Sigmoid colon (tissue), 7 donors: ENCODE measurements around the gene WNT9A. TPM values are rescaled to one million over a fixed set of nuclear protein-coding genes. Genes with fewer than 3 reads are reported as not detected.

ENCODE experiments used
- DNase-seq: peaks from one replicate; pipeline ENCODE4 v3.0.0-alpha.2; 2019
- H3K27ac ChIP-seq, 4 donors: fragments of 200-600 bp; sonication (generic); one replicate each; pipeline ENCODE4 v1.5.1; 2016 to 2019; ENCODE audit warnings: mild to moderate bottlenecking in 1 of 4
- H3K27me3 ChIP-seq, 3 donors: fragments of 200-600 bp; sonication (generic); one replicate each; pipeline ENCODE4 v1.5.1; 2019; ENCODE audit warnings: mild to moderate bottlenecking in 1 of 3
- H3K36me3 ChIP-seq, 4 donors: fragments of 200-600 bp; sonication (generic); one replicate each; pipeline ENCODE4 v1.5.1; 2016 to 2019
- H3K4me1 ChIP-seq, 4 donors: fragments of 200-600 bp; sonication (generic); one replicate each; pipeline ENCODE4 v1.5.1; 2017 to 2019
- H3K4me3 ChIP-seq, 4 donors: fragments of 200-600 bp; sonication (generic); one replicate each; pipeline ENCODE4 v1.5.1; 2017 to 2019; ENCODE audit warnings: mild to moderate bottlenecking in 2 of 4, moderate library complexity in 1 of 4
- H3K9me3 ChIP-seq, 4 donors: fragments of 200-600 bp in 3 of 4; sonication (generic) in 3 of 4; one replicate each; pipeline versions ENCODE4 v1.5.1 to v1.6.1; 2013 to 2019
- CTCF ChIP-seq, 4 experiments: fragments of 450-650 bp in 3 of 4; fragments of 200-600 bp in 1 of 4; IDR thresholded peaks; one replicate each; pipeline ENCODE4 v1.5.1; 2016 to 2019; ENCODE audit warnings: antibody characterized with exemption in 4 of 4, mild to moderate bottlenecking in 3 of 4, moderate library complexity in 2 of 4
- EP300 ChIP-seq, 4 donors: sonication (generic); formaldehyde crosslinking; IDR thresholded peaks; one replicate each; pipeline ENCODE4 v1.6.1; 2017; ENCODE audit warnings: antibody characterized with exemption in 4 of 4
- POLR2A ChIP-seq, 2 donors: fragments of 450-650 bp; IDR thresholded peaks; one replicate each; pipeline ENCODE4 v1.6.1; 2016; ENCODE audit warnings: antibody characterized with exemption in 2 of 2, mild to moderate bottlenecking in 2 of 2, moderate library complexity in 2 of 2
- POLR2AphosphoS5 ChIP-seq, 4 donors: sonication (generic); formaldehyde crosslinking; IDR thresholded peaks; one replicate each; pipeline ENCODE4 v1.6.1; 2017; ENCODE audit warnings: antibody characterized with exemption in 4 of 4
- WGBS, 2 donors: extraction: QIAGEN DNeasy Blood & Tissue Kit; methylation state at CpG; one replicate each; pipeline ENCODE4 v1.1.7; 2013; 5-methylcytosine and 5-hydroxymethylcytosine counted together
- intact Hi-C: fragments of 100-400 bp; cut with DNase I; formaldehyde crosslinking; loops from one replicate; pipeline ENCODE4 v1.15.1; 2023
- polyA plus RNA-seq, 3 donors: library from polyadenylated mRNA; stranded (reverse); fragments of 200-250 nt; gene quantifications; one replicate each; pipeline ENCODE4 v1.2.3, GENCODE V29; 2013
- total RNA-seq, 4 donors: library from RNA; depleted of rRNA; stranded (reverse); fragments of >200 nt; gene quantifications; one replicate each; pipeline ENCODE4 v1.1.0, GENCODE V29; 2016
- donor health status: healthy with polysubstance abuse.
- donor health status: Bipolar disorder and iron deficiency.
- donor health status: healthy.

Gene WNT9A
- total and polyA plus RNA-seq, 7 donors: 0.23 to 25.5 (median 6.4) TPM

GRCh38 chr1:227907439-227908015 lies 40.2 kb downstream of the WNT9A start:
- H3K4me1 ChIP-seq: no peaks in the 10 kb centered on the region
- no peak overlapping the region for H3K4me3 ChIP-seq
- no peaks in the 10 kb centered on the region for H3K9me3 ChIP-seq
- 34 to 72% methylated on average over 13 of the region's 13 CpGs for WGBS, 2 donors
- H3K36me3 ChIP-seq: no peaks in the 10 kb centered on the region
- no peak overlapping the region for H3K27ac ChIP-seq
- no peaks in the 10 kb centered on the region for H3K27me3 ChIP-seq
- no peak for TF ChIP-seq EP300 (IDR thresholded peaks at IDR 0.05)
- no peak for TF ChIP-seq POLR2A (IDR thresholded peaks at IDR 0.05)
- TF ChIP-seq POLR2AphosphoS5 (IDR thresholded peaks at IDR 0.05): no peak
- no peak for TF ChIP-seq CTCF (IDR thresholded peaks at IDR 0.05)
- intact Hi-C loops: no loop called here
- no peak for DNase-seq

- intact Hi-C loops: no loop called here
- Histone ChIP-seq H3K27ac (no peak overlapping the region), H3K9me3 (no peaks in the 10 kb centered on the region), H3K36me3 (no peaks in the 10 kb centered on the region), H3K27me3 (no peaks in the 10 kb centered on the region), H3K4me1 (no peaks in the 10 kb centered on the region), H3K4me3 (no peak overlapping the region)
- TF ChIP-seq EP300 (IDR thresholded peaks at IDR 0.05): no peak
- no peak for TF ChIP-seq POLR2AphosphoS5 (IDR thresholded peaks at IDR 0.05)
- TF ChIP-seq CTCF (IDR thresholded peaks at IDR 0.05): no peak
- no peak for TF ChIP-seq POLR2A (IDR thresholded peaks at IDR 0.05)
- 87 to 94% methylated on average over 1 of the region's 1 CpG for WGBS, 2 donors
- DNase-seq: no peak
Observed at GRCh38 chr1:227906550-227907071, 41.1 kb downstream of the WNT9A start.

GRCh38 chr1:227905573-227906487 lies 41.9 kb downstream of the WNT9A start:
- Histone ChIP-seq H3K4me3 (no peak overlapping the region), H3K36me3 (no peaks in the 10 kb centered on the region), H3K27me3 (no peaks in the 10 kb centered on the region), H3K9me3 (no peaks in the 10 kb centered on the region), H3K4me1 (no peaks in the 10 kb centered on the region), H3K27ac (no peak overlapping the region)
- 89 to 90% methylated on average over 15 of the region's 15 CpGs for WGBS, 2 donors
- TF ChIP-seq POLR2AphosphoS5 (IDR thresholded peaks at IDR 0.05): no peak
- TF ChIP-seq POLR2A (IDR thresholded peaks at IDR 0.05): no peak
- no peak for DNase-seq
- intact Hi-C loops: no loop called here

DNA sequence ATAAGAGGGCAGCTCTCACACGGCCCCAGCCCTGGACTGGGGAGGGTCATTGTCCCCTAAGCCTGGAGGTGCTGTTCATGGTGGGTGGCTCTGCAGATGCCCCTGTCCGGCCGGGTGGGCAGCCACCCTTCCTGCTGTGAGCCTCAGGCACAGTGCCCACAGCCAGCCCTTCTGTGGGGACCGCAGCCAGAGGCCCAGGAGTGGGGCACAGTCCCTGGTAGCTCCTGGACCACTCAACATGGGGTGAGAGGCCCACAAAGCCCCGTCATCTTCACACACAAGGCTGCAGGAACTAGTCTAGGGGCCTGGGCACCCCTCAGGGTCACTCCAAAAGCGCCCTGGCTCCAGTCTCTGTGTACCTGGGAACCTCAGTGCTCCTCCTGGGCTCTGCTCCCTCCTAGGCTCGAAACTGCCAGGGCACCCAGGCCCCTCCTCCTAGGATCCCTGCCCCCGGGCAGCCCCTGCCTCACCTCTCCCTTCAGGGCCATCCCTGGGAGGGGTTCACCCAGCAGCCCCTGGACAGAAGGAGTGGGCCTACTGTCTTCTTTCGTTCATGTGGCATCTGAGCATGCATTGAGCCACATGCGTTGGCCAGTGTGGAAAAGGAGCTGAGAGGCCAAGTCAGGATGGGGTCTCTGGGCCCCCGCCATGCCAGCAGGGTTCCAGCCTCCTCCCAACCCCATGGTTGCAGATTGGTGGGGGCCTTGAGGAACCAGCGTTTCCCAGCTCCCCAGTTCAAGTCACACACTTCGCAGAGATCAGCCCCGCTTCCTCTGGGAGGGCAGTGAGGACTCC lies 43.0 kb downstream of the WNT9A start:
- Histone ChIP-seq H3K27me3 (no peaks in the 10 kb centered on the region), H3K9me3 (no peaks in the 10 kb centered on the region), H3K36me3 (no peaks in the 10 kb centered on the region), H3K27ac (no peak overlapping the region), H3K4me1 (no peaks in the 10 kb centered on the region), H3K4me3 (no peak overlapping the region)
- no peak for DNase-seq
- WGBS, 2 donors: 89 to 92% methylated on average over 14 of the region's 14 CpGs
- intact Hi-C loops: no loop called here
- no peak for TF ChIP-seq POLR2A (IDR thresholded peaks at IDR 0.05)
- no peak for TF ChIP-seq POLR2AphosphoS5 (IDR thresholded peaks at IDR 0.05)
- no peak for TF ChIP-seq EP300 (IDR thresholded peaks at IDR 0.05)
- TF ChIP-seq CTCF (IDR thresholded peaks at IDR 0.05): no peak
